GM21360 (cell line): ENCODE measurements around the gene VWA5A.

Source experiments
- ATAC-seq: cut with Tn5 transposase; IDR thresholded peaks from one replicate; pipeline ENCODE4 v1.9.1; 2021; ENCODE audit warnings: mild to moderate bottlenecking, moderate library complexity; ENCODE audit not compliant: unreplicated experiment

VWA5A gene

GRCh38 chr11:124114942-124115781 is at the start of gene VWA5A:
TSS of gene VWA5A (plus strand) at chr11:124115450. CDS start at chr11:124117512, 2,062 bp downstream.
- ATAC-seq, result peak; percentile 100

- no peak for ATAC-seq
Measured at GRCh38 chr11:124068601-124069110, 46.6 kb upstream of the VWA5A start.

GRCh38 chr11:124069429-124070401 is 45.5 kb upstream of the VWA5A start:
- peak; percentile 77 for ATAC-seq

- ATAC-seq, result peak; percentile 90
Measured at GRCh38 chr11:124070915-124071622, 44.2 kb upstream of the VWA5A start.

- no peak for ATAC-seq
Measured at GRCh38 chr11:124071623-124071948, 43.7 kb upstream of the VWA5A start.

- ATAC-seq, result no peak
Measured at GRCh38 chr11:124072147-124072546, 43.1 kb upstream of the VWA5A start.

GRCh38 chr11:124074554-124074953 is 40.7 kb upstream of the VWA5A start:
- no peak for ATAC-seq

- no peak for ATAC-seq
Measured at GRCh38 chr11:124075492-124075840, 39.8 kb upstream of the VWA5A start.

- peak; percentile 62 for ATAC-seq
Measured at GRCh38 chr11:124075841-124076651, 39.2 kb upstream of the VWA5A start.

- ATAC-seq, result no peak
Measured at GRCh38 chr11:124077266-124077665, 38.0 kb upstream of the VWA5A start.

GRCh38 chr11:124078591-124078990 is 36.7 kb upstream of the VWA5A start:
- no peak for ATAC-seq

GRCh38 chr11:124079631-124080326 is 35.5 kb upstream of the VWA5A start:
- no peak for ATAC-seq

GRCh38 chr11:124080327-124081001 is 34.8 kb upstream of the VWA5A start:
- ATAC-seq, result no peak

- no peak for ATAC-seq
Measured at GRCh38 chr11:124081483-124081882, 33.8 kb upstream of the VWA5A start.

GRCh38 chr11:124082371-124082770 is 32.9 kb upstream of the VWA5A start:
- no peak for ATAC-seq

- ATAC-seq, result no peak
Measured at GRCh38 chr11:124085583-124085982, 29.7 kb upstream of the VWA5A start.

- no peak for ATAC-seq
Measured at GRCh38 chr11:124085997-124086846, 29.0 kb upstream of the VWA5A start.

GRCh38 chr11:124090996-124091395 is 24.3 kb upstream of the VWA5A start:
- no peak for ATAC-seq
